Measurements from ENCODE around the gene CLBA1.

The CLBA1 gene

GRCh38 chr14:104989951-104990303, 4.3 kb downstream of the CLBA1 start:
- no peak overlapping the region for H2AFZ ChIP-seq (ENCODE audit: low read length)

GRCh38 chr14:104991896-104992230, 6.3 kb downstream of the CLBA1 start:
- Histone ChIP-seq H4K20me1 (ENCODE audit: insufficient read depth, low read length, poor library complexity, severe bottlenecking) (no peaks in the 10 kb centered on the region), H3F3A (ENCODE audit: low read depth) (no peaks in the 10 kb centered on the region), H3K27me3 (ENCODE audit: insufficient read depth, low read length, poor library complexity, severe bottlenecking) (no peaks in the 10 kb centered on the region), H2AFZ (ENCODE audit: low read length) (no peak overlapping the region), H3K9ac (ENCODE audit: low read depth, low read length, poor library complexity, severe bottlenecking) (no peak overlapping the region), H3K9me3 (ENCODE audit: insufficient read depth, low read depth, low read length) (no peaks in the 10 kb centered on the region), H3K9me2 (replicated peaks; ENCODE audit: low read depth, low read length) (no peaks in the 10 kb centered on the region), H3K36me3 (ENCODE audit: insufficient read depth, low read length) (no peaks in the 10 kb centered on the region), H3K79me2 (ENCODE audit: insufficient read depth, low read length) (no peaks in the 10 kb centered on the region), H3K4me1 (ENCODE audit: insufficient read depth, low read length, poor library complexity, severe bottlenecking) (no peaks in the 10 kb centered on the region), H3K4me2 (ENCODE audit: low read depth, low read length, poor library complexity, severe bottlenecking) (no peak overlapping the region), H3K4me3 (ENCODE audit: low read length, poor library complexity, severe bottlenecking) (no peak overlapping the region)
- no peak for TF ChIP-seq CTCF (conservative IDR thresholded peaks at IDR 0.05; ENCODE audit: low read length)
- no peak for TF ChIP-seq EZH2phosphoT487 (IDR thresholded peaks at IDR 0.05; ENCODE audit: borderline replicate concordance)

More at GRCh38 chr14:104989951-104990303, 4.3 kb downstream of the CLBA1 start:
- no peak overlapping the region for H3K9ac ChIP-seq (ENCODE audit: low read depth, low read length, poor library complexity, severe bottlenecking)
- H3K79me2 ChIP-seq (ENCODE audit: insufficient read depth, low read length) = no peaks in the 10 kb centered on the region
- no peaks in the 10 kb centered on the region for H3F3A ChIP-seq (ENCODE audit: low read depth)
- no peaks in the 10 kb centered on the region for H3K27me3 ChIP-seq (ENCODE audit: insufficient read depth, low read length, poor library complexity, severe bottlenecking)
- H3K36me3 ChIP-seq (ENCODE audit: insufficient read depth, low read length) = no peaks in the 10 kb centered on the region
- no peaks in the 10 kb centered on the region for H4K20me1 ChIP-seq (ENCODE audit: insufficient read depth, low read length, poor library complexity, severe bottlenecking)
- H3K4me2 ChIP-seq (ENCODE audit: low read depth, low read length, poor library complexity, severe bottlenecking) = no peak overlapping the region
- H3K9me2 ChIP-seq (replicated peaks; ENCODE audit: low read depth, low read length) = no peaks in the 10 kb centered on the region
- H3K9me3 ChIP-seq (ENCODE audit: insufficient read depth, low read depth, low read length) = no peaks in the 10 kb centered on the region
- no peaks in the 10 kb centered on the region for H3K4me1 ChIP-seq (ENCODE audit: insufficient read depth, low read length, poor library complexity, severe bottlenecking)
- no peak overlapping the region for H3K4me3 ChIP-seq (ENCODE audit: low read length, poor library complexity, severe bottlenecking)
- TF ChIP-seq EZH2phosphoT487 (IDR thresholded peaks at IDR 0.05; ENCODE audit: borderline replicate concordance) (no peak), CTCF (conservative IDR thresholded peaks at IDR 0.05; ENCODE audit: low read length) (no peak)

- Histone ChIP-seq H3K4me3 (ENCODE audit: low read length, poor library complexity, severe bottlenecking) (no peak overlapping the region), H3K9me2 (replicated peaks; ENCODE audit: low read depth, low read length) (no peaks in the 10 kb centered on the region), H2AFZ (ENCODE audit: low read length) (no peak overlapping the region), H3K27me3 (ENCODE audit: insufficient read depth, low read length, poor library complexity, severe bottlenecking) (no peaks in the 10 kb centered on the region), H3K4me2 (ENCODE audit: low read depth, low read length, poor library complexity, severe bottlenecking) (no peak overlapping the region), H3K4me1 (ENCODE audit: insufficient read depth, low read length, poor library complexity, severe bottlenecking) (no peaks in the 10 kb centered on the region), H3K79me2 (ENCODE audit: insufficient read depth, low read length) (no peaks in the 10 kb centered on the region), H3K36me3 (ENCODE audit: insufficient read depth, low read length) (no peaks in the 10 kb centered on the region), H3K9me3 (ENCODE audit: insufficient read depth, low read depth, low read length) (no peaks in the 10 kb centered on the region), H3K9ac (ENCODE audit: low read depth, low read length, poor library complexity, severe bottlenecking) (no peak overlapping the region), H4K20me1 (ENCODE audit: insufficient read depth, low read length, poor library complexity, severe bottlenecking) (no peaks in the 10 kb centered on the region), H3F3A (ENCODE audit: low read depth) (no peaks in the 10 kb centered on the region)
- TF ChIP-seq EZH2phosphoT487 (IDR thresholded peaks at IDR 0.05; ENCODE audit: borderline replicate concordance) = no peak
- TF ChIP-seq CTCF (conservative IDR thresholded peaks at IDR 0.05; ENCODE audit: low read length) = no peak
Measured at GRCh38 chr14:104992501-104992900, 6.9 kb downstream of the CLBA1 start.

Data from Loucy (cell line).